Kidney epithelial cell (primary cell): ENCODE data around the gene MYO1C. TPM values are rescaled to one million over a fixed set of nuclear protein-coding genes. Genes with fewer than 3 reads are reported as not detected.
"Not testable (repeated sequence)": the region's sequence is repeated elsewhere in the genome, so short reads cannot be mapped to it uniquely, and the experiment has no call there.

Experiments
- DNase-seq: peaks from one replicate; pipeline ENCODE4 v3.0.0-alpha.2; 2010; ENCODE audit warnings: low read depth
- H3K27me3 ChIP-seq: 2 replicates; pipeline ENCODE4 v1.6.0; 2011; ENCODE audit warnings: low read length; ENCODE audit not compliant: control insufficient read depth, insufficient read depth
- H3K36me3 ChIP-seq: 2 replicates; pipeline ENCODE4 v1.5.1; 2011; ENCODE audit warnings: low read length; ENCODE audit not compliant: control insufficient read depth, insufficient read depth
- H3K4me3 ChIP-seq: 2 replicates; pipeline ENCODE4 v1.5.1; 2011; ENCODE audit warnings: low read depth, mild to moderate bottlenecking, control low read depth, low read length
- CTCF ChIP-seq: IDR thresholded peaks from 2 replicates; pipeline ENCODE4 v1.5.1; 2011; ENCODE audit warnings: mild to moderate bottlenecking, moderate library complexity, low read length, control low read depth, inconsistent platforms; ENCODE audit not compliant: insufficient read depth, poor library complexity, severe bottlenecking
- total RNA-seq: library from RNA; depleted of rRNA; stranded (reverse); fragments of >200 nt; gene quantifications from 2 replicates; pipeline ENCODE4 v1.2.3, GENCODE V29; 2015

MYO1C gene
- total RNA-seq, 1 donor from 2014 or later: 131 TPM

- Histone ChIP-seq H3K36me3 (peaks cover 1% of the 10 kb centered on the region), H3K27me3 (no peaks in the 10 kb centered on the region), H3K4me3 (no peak overlapping the region)
- no peak for DNase-seq
- TF ChIP-seq CTCF: no peak
Measured at GRCh38 chr17:1511290-1511689, 18.8 kb upstream of the MYO1C start.

GRCh38 chr17:1509290-1509881, 16.9 kb upstream of the MYO1C start:
- no peak for DNase-seq
- no peak overlapping the region for H3K4me3 ChIP-seq
- H3K36me3 ChIP-seq: peaks cover 1% of the 10 kb centered on the region
- H3K27me3 ChIP-seq: no peaks in the 10 kb centered on the region
- no peak for TF ChIP-seq CTCF

GRCh38 chr17:1508709-1509108, 16.2 kb upstream of the MYO1C start:
- not testable (repeated sequence) for H3K36me3 ChIP-seq, DNase-seq, H3K4me3 ChIP-seq, H3K27me3 ChIP-seq

- no peaks in the 10 kb centered on the region for H3K36me3 ChIP-seq
- TF ChIP-seq CTCF: no peak
- H3K4me3 ChIP-seq: no peak overlapping the region
- H3K27me3 ChIP-seq: no peaks in the 10 kb centered on the region
- DNase-seq: no peak
Measured at GRCh38 chr17:1506649-1507267, 14.3 kb upstream of the MYO1C start.

GRCh38 chr17:1505586-1505985, 13.1 kb upstream of the MYO1C start:
- H3K4me3 ChIP-seq: no peak overlapping the region
- H3K27me3 ChIP-seq: no peaks in the 10 kb centered on the region
- H3K36me3 ChIP-seq: no peaks in the 10 kb centered on the region
- no peak for TF ChIP-seq CTCF
- no peak for DNase-seq

GRCh38 chr17:1504866-1505265, 12.4 kb upstream of the MYO1C start:
- Histone ChIP-seq H3K4me3 (no peak overlapping the region), H3K27me3 (no peaks in the 10 kb centered on the region), H3K36me3 (no peaks in the 10 kb centered on the region)
- no peak for TF ChIP-seq CTCF
- no peak for DNase-seq
